Ureter (tissue), 1 donor: ENCODE measurements around the gene MEPE. TPM values are rescaled to one million over a fixed set of nuclear protein-coding genes. Genes with fewer than 3 reads are reported as not detected.
"Not testable (repeated sequence)": the region's sequence is repeated elsewhere in the genome, so short reads cannot be mapped to it uniquely, and the experiment has no call there.

Experiments used
- DNase-seq: peaks from one replicate; pipeline ENCODE4 v3.0.0-alpha.2; 2020; ENCODE audit warnings: low spot score
- total RNA-seq: library from RNA; stranded (reverse); gene quantifications from one replicate; pipeline ENCODE4 v1.2.4, GENCODE V29; 2023
- donor health status: DM: yes; HTN: yes; CAD: no.

Gene MEPE
- total RNA-seq, 1 donor from 2014 or later = not detected

- DNase-seq = no peak
Measured at GRCh38 chr4:87884976-87885549, 52.3 kb downstream of the MEPE start.

DNA sequence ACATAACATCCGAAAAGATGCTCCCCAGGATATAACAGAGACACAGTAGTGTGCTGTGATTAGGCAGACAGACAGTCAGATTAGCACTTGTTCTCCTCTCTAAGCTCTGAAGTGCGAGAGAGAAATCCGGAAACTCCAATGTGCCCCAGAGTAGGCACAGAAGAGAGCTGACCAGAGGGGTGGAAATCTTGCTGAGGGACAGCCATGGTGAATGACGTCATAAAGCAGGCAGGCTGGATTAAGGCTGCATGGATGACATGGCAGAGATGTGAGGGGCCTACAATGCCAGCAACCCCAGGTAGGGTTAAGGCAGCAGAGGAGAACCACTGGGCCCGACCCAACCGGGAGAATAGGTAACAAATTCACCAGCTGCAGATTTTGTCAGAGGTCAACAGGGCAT, 53.3 kb downstream of the MEPE start:
- DNase-seq = no peak

- DNase-seq = not testable (repeated sequence)
Measured at GRCh38 chr4:87890753-87891152, 58.0 kb downstream of the MEPE start.

- DNase-seq = peak; percentile 47
Measured at GRCh38 chr4:87895964-87896621, 63.3 kb downstream of the MEPE start.

Other genes starting within 250 kb of the MEPE start
- gene DSPP, start 224.4 kb upstream of the MEPE start, total RNA-seq = not detected
- gene DMP1, start 182.7 kb upstream of the MEPE start, total RNA-seq = not detected
- not detected for gene IBSP, start 33.4 kb upstream of the MEPE start, total RNA-seq
- 11.3 TPM for gene SPP1, start 142.7 kb downstream of the MEPE start, total RNA-seq
- 37.0 TPM for gene PKD2, start 174.7 kb downstream of the MEPE start, total RNA-seq